Measurements from ENCODE around the gene CRELD2.

The CRELD2 gene

GRCh38 chr22:49909476-49910205 lies 8.8 kb upstream of the CRELD2 start:
- no peak for TF ChIP-seq CTCF (IDR thresholded peaks at IDR 0.05; ENCODE audit: low read depth, low read length)
- DNase-seq (ENCODE audit: low read depth in 2 of 2): no peak
- no peak overlapping the region for H3K4me3 ChIP-seq (replicated peaks in 1 of 2; ENCODE audit: low read depth in 2 of 2, low read length in 2 of 2)

- no peak for DNase-seq (ENCODE audit: low read depth in 2 of 2)
- TF ChIP-seq CTCF (IDR thresholded peaks at IDR 0.05; ENCODE audit: low read depth, low read length): no peak
- no peak overlapping the region for H3K4me3 ChIP-seq (replicated peaks in 1 of 2; ENCODE audit: low read depth in 2 of 2, low read length in 2 of 2)
These were observed 7.9 kb upstream of the CRELD2 start for GRCh38 chr22:49910229-49911155.

GRCh38 chr22:49911881-49912625 lies 6.4 kb upstream of the CRELD2 start:
- no peak overlapping the region for H3K4me3 ChIP-seq (replicated peaks in 1 of 2; ENCODE audit: low read depth in 2 of 2, low read length in 2 of 2)
- DNase-seq (ENCODE audit: low read depth in 2 of 2): no peak
- TF ChIP-seq CTCF (IDR thresholded peaks at IDR 0.05; ENCODE audit: low read depth, low read length): no peak

GRCh38 chr22:49913026-49913425 lies 5.4 kb upstream of the CRELD2 start:
- no peak overlapping the region for H3K4me3 ChIP-seq (replicated peaks in 1 of 2; ENCODE audit: low read depth in 2 of 2, low read length in 2 of 2)
- TF ChIP-seq CTCF (IDR thresholded peaks at IDR 0.05; ENCODE audit: low read depth, low read length): no peak
- no peak for DNase-seq (ENCODE audit: low read depth in 2 of 2)

- H3K4me3 ChIP-seq (replicated peaks in 1 of 2; ENCODE audit: low read depth in 2 of 2, low read length in 2 of 2): no peak overlapping the region
These were observed 5.0 kb upstream of the CRELD2 start for GRCh38 chr22:49913446-49913845.

More at GRCh38 chr22:49913446-49913845, 5.0 kb upstream of the CRELD2 start:
- no peak for DNase-seq (ENCODE audit: low read depth in 2 of 2)
- no peak for TF ChIP-seq CTCF (IDR thresholded peaks at IDR 0.05; ENCODE audit: low read depth, low read length)
